ENCODE results near the gene POC1B.
A peak's percentile ranks its signal among the peaks of the same experiment; 100 is the strongest.

Gene POC1B

GRCh38 chr12:89551747-89552146 is 25.9 kb upstream of the POC1B start:
- H3K9me3 Mint-ChIP-seq = no peaks in the 10 kb centered on the region
- H3K27me3 Mint-ChIP-seq = peaks cover 6% of the 10 kb centered on the region
- H3K4me1 Mint-ChIP-seq = no peaks in the 10 kb centered on the region
- H3K27ac Mint-ChIP-seq (ENCODE audit: low read depth) = no peak overlapping the region
- DNase-seq (ENCODE audit: low spot score in 2 of 2) = no peak
- H3K4me3 Mint-ChIP-seq = no peak overlapping the region
- no peak for ATAC-seq (replicated peaks; ENCODE audit: extremely low read depth, poor library complexity, severe bottlenecking)
- no peaks in the 10 kb centered on the region for H3K36me3 Mint-ChIP-seq (ENCODE audit: insufficient read depth)

- H3K27me3 Mint-ChIP-seq = no peaks in the 10 kb centered on the region
- DNase-seq (ENCODE audit: low spot score in 2 of 2) = no peak
- H3K4me1 Mint-ChIP-seq = peaks cover 11% of the 10 kb centered on the region
- ATAC-seq (replicated peaks; ENCODE audit: extremely low read depth, poor library complexity, severe bottlenecking) = no peak
- no peaks in the 10 kb centered on the region for H3K36me3 Mint-ChIP-seq (ENCODE audit: insufficient read depth)
- H3K27ac Mint-ChIP-seq (ENCODE audit: low read depth) = no peak overlapping the region
- H3K4me3 Mint-ChIP-seq = no peak overlapping the region
- no peaks in the 10 kb centered on the region for H3K9me3 Mint-ChIP-seq
Observed at GRCh38 chr12:89547101-89547500, 21.3 kb upstream of the POC1B start.

- H3K4me3 Mint-ChIP-seq = no peak overlapping the region
- H3K27ac Mint-ChIP-seq (ENCODE audit: low read depth) = no peak overlapping the region
- no peaks in the 10 kb centered on the region for H3K36me3 Mint-ChIP-seq (ENCODE audit: insufficient read depth)
- DNase-seq (ENCODE audit: low spot score in 2 of 2) = no peak
- H3K4me1 Mint-ChIP-seq = peaks cover 13% of the 10 kb centered on the region
- no peaks in the 10 kb centered on the region for H3K9me3 Mint-ChIP-seq
- ATAC-seq (replicated peaks; ENCODE audit: extremely low read depth, poor library complexity, severe bottlenecking) = no peak
- H3K27me3 Mint-ChIP-seq = no peaks in the 10 kb centered on the region
Observed at GRCh38 chr12:89546151-89546550, 20.3 kb upstream of the POC1B start.

GRCh38 chr12:89544681-89545184 is 18.9 kb upstream of the POC1B start:
- Mint-ChIP-seq H3K27ac (ENCODE audit: low read depth) (no peak overlapping the region), H3K27me3 (no peaks in the 10 kb centered on the region), H3K4me1 (peaks cover 13% of the 10 kb centered on the region), H3K36me3 (ENCODE audit: insufficient read depth) (peaks cover 2% of the 10 kb centered on the region), H3K9me3 (no peaks in the 10 kb centered on the region), H3K4me3 (no peak overlapping the region)
- ATAC-seq (replicated peaks; ENCODE audit: extremely low read depth, poor library complexity, severe bottlenecking) = no peak
- DNase-seq (ENCODE audit: low spot score in 2 of 2) = no peak

GRCh38 chr12:89544022-89544421 is 18.2 kb upstream of the POC1B start:
- DNase-seq (ENCODE audit: low spot score in 2 of 2) = no peak
- Mint-ChIP-seq H3K36me3 (ENCODE audit: insufficient read depth) (peaks cover 2% of the 10 kb centered on the region), H3K9me3 (no peaks in the 10 kb centered on the region), H3K4me1 (peaks cover 13% of the 10 kb centered on the region), H3K27me3 (no peaks in the 10 kb centered on the region), H3K27ac (ENCODE audit: low read depth) (no peak overlapping the region), H3K4me3 (no peak overlapping the region)
- no peak for ATAC-seq (replicated peaks; ENCODE audit: extremely low read depth, poor library complexity, severe bottlenecking)

GRCh38 chr12:89542912-89543592 is 17.2 kb upstream of the POC1B start:
- Mint-ChIP-seq H3K4me1 (peaks cover 13% of the 10 kb centered on the region), H3K27ac (ENCODE audit: low read depth) (no peak overlapping the region), H3K4me3 (no peak overlapping the region), H3K36me3 (ENCODE audit: insufficient read depth) (peaks cover 2% of the 10 kb centered on the region), H3K9me3 (no peaks in the 10 kb centered on the region), H3K27me3 (no peaks in the 10 kb centered on the region)
- peak; percentile 41 to 44 for DNase-seq (ENCODE audit: low spot score in 2 of 2)
- peak; percentile 81 for ATAC-seq (replicated peaks; ENCODE audit: extremely low read depth, poor library complexity, severe bottlenecking)

- peaks cover 13% of the 10 kb centered on the region for H3K4me1 Mint-ChIP-seq
- H3K4me3 Mint-ChIP-seq = no peak overlapping the region
- ATAC-seq (replicated peaks; ENCODE audit: extremely low read depth, poor library complexity, severe bottlenecking) = no peak
- H3K9me3 Mint-ChIP-seq = no peaks in the 10 kb centered on the region
- DNase-seq (ENCODE audit: low spot score in 2 of 2) = no peak
- no peak overlapping the region for H3K27ac Mint-ChIP-seq (ENCODE audit: low read depth)
- no peaks in the 10 kb centered on the region for H3K27me3 Mint-ChIP-seq
- peaks cover 2% of the 10 kb centered on the region for H3K36me3 Mint-ChIP-seq (ENCODE audit: insufficient read depth)
Observed at GRCh38 chr12:89542236-89542635, 16.4 kb upstream of the POC1B start.

GRCh38 chr12:89540586-89540985 is 14.7 kb upstream of the POC1B start:
- Mint-ChIP-seq H3K4me1 (peaks cover 13% of the 10 kb centered on the region), H3K27ac (ENCODE audit: low read depth) (no peak overlapping the region), H3K36me3 (ENCODE audit: insufficient read depth) (peaks cover 2% of the 10 kb centered on the region), H3K4me3 (no peak overlapping the region), H3K27me3 (no peaks in the 10 kb centered on the region), H3K9me3 (no peaks in the 10 kb centered on the region)
- ATAC-seq (replicated peaks; ENCODE audit: extremely low read depth, poor library complexity, severe bottlenecking) (no peak), DNase-seq (ENCODE audit: low spot score in 2 of 2) (no peak)

- DNase-seq (ENCODE audit: low spot score in 2 of 2) (no peak), ATAC-seq (replicated peaks; ENCODE audit: extremely low read depth, poor library complexity, severe bottlenecking) (no peak)
- Mint-ChIP-seq H3K27me3 (no peaks in the 10 kb centered on the region), H3K4me1 (peaks cover 13% of the 10 kb centered on the region), H3K36me3 (ENCODE audit: insufficient read depth) (peaks cover 2% of the 10 kb centered on the region), H3K4me3 (no peak overlapping the region), H3K27ac (ENCODE audit: low read depth) (no peak overlapping the region), H3K9me3 (no peaks in the 10 kb centered on the region)
Observed at GRCh38 chr12:89539426-89540223, 13.8 kb upstream of the POC1B start.

GRCh38 chr12:89538897-89539296 is 13.1 kb upstream of the POC1B start:
- no peaks in the 10 kb centered on the region for H3K9me3 Mint-ChIP-seq
- no peak overlapping the region for H3K27ac Mint-ChIP-seq (ENCODE audit: low read depth)
- peaks cover 13% of the 10 kb centered on the region for H3K4me1 Mint-ChIP-seq
- ATAC-seq (replicated peaks; ENCODE audit: extremely low read depth, poor library complexity, severe bottlenecking) (no peak), DNase-seq (ENCODE audit: low spot score in 2 of 2) (no peak)
- H3K4me3 Mint-ChIP-seq = no peak overlapping the region
- H3K27me3 Mint-ChIP-seq = no peaks in the 10 kb centered on the region
- peaks cover 2% of the 10 kb centered on the region for H3K36me3 Mint-ChIP-seq (ENCODE audit: insufficient read depth)

GRCh38 chr12:89537389-89537788 is 11.5 kb upstream of the POC1B start:
- no peaks in the 10 kb centered on the region for H3K9me3 Mint-ChIP-seq
- no peak overlapping the region for H3K4me3 Mint-ChIP-seq
- H3K4me1 Mint-ChIP-seq = peaks cover 4% of the 10 kb centered on the region
- DNase-seq (ENCODE audit: low spot score in 2 of 2) (no peak), ATAC-seq (replicated peaks; ENCODE audit: extremely low read depth, poor library complexity, severe bottlenecking) (no peak)
- H3K27ac Mint-ChIP-seq (ENCODE audit: low read depth) = no peak overlapping the region
- no peaks in the 10 kb centered on the region for H3K27me3 Mint-ChIP-seq
- H3K36me3 Mint-ChIP-seq (ENCODE audit: insufficient read depth) = peaks cover 2% of the 10 kb centered on the region

- no peaks in the 10 kb centered on the region for H3K9me3 Mint-ChIP-seq
- no peak for DNase-seq (ENCODE audit: low spot score in 2 of 2)
- no peaks in the 10 kb centered on the region for H3K27me3 Mint-ChIP-seq
- peaks cover 16% of the 10 kb centered on the region for H3K4me1 Mint-ChIP-seq
- peaks cover 12% of the 10 kb centered on the region for H3K36me3 Mint-ChIP-seq (ENCODE audit: insufficient read depth)
- no peak overlapping the region for H3K27ac Mint-ChIP-seq (ENCODE audit: low read depth)
- no peak overlapping the region for H3K4me3 Mint-ChIP-seq
- ATAC-seq (replicated peaks; ENCODE audit: extremely low read depth, poor library complexity, severe bottlenecking) = no peak
Observed at GRCh38 chr12:89529738-89530137, 3.9 kb upstream of the POC1B start.

- Mint-ChIP-seq H3K36me3 (ENCODE audit: insufficient read depth) (peaks cover 17% of the 10 kb centered on the region), H3K4me1 (peaks cover 29% of the 10 kb centered on the region), H3K27me3 (no peaks in the 10 kb centered on the region), H3K9me3 (no peaks in the 10 kb centered on the region), H3K27ac (ENCODE audit: low read depth) (peak overlapping the region; percentile 9), H3K4me3 (no peak overlapping the region)
- DNase-seq (ENCODE audit: low spot score in 2 of 2) = no peak
- no peak for ATAC-seq (replicated peaks; ENCODE audit: extremely low read depth, poor library complexity, severe bottlenecking)
Observed at GRCh38 chr12:89528434-89528833, 2.6 kb upstream of the POC1B start.
